HAP-1 (cell line): ENCODE results near the gene KRTAP20-2.

Experiments used
- DNase-seq, 2 experiments: peaks; one replicate each; pipeline ENCODE4 v3.0.0-alpha.2; 2016 to 2020; ENCODE audit warnings: low spot score in 2 of 2
- H3K27me3 ChIP-seq: fragments of 250-450 bp; sonication (Bioruptor Pico); 2 replicates; pipeline ENCODE4 v1.5.1; 2020; ENCODE audit warnings: low read depth, mild to moderate bottlenecking, moderate library complexity
- H3K36me3 ChIP-seq: fragments of 250-450 bp; sonication (Bioruptor Pico); replicated peaks from 2 replicates; pipeline ENCODE4 v1.5.1; 2020; ENCODE audit warnings: mild to moderate bottlenecking
- H3K4me1 ChIP-seq: fragments of 250-450 bp; sonication (Bioruptor Pico); 2 replicates; pipeline ENCODE4 v1.5.1; 2020; ENCODE audit warnings: mild to moderate bottlenecking
- H3K4me3 ChIP-seq: fragments of 250-450 bp; sonication (Bioruptor Pico); 2 replicates; pipeline ENCODE4 v1.5.1; 2020; ENCODE audit warnings: mild to moderate bottlenecking, moderate library complexity
- H3K9me3 ChIP-seq: fragments of 250-450 bp; sonication (Bioruptor Pico); 2 replicates; pipeline ENCODE4 v1.5.1; 2020; ENCODE audit warnings: mild to moderate bottlenecking, moderate library complexity
- in situ Hi-C: fragments of 300-500 bp; cut with MboI; formaldehyde crosslinking; loops from 3 replicates; pipeline ENCODE4 v1.14.3; 2020; ENCODE audit warnings: low sequenced_read_pairs, inconsistent platforms, mixed read lengths

KRTAP20-2 gene

DNA sequence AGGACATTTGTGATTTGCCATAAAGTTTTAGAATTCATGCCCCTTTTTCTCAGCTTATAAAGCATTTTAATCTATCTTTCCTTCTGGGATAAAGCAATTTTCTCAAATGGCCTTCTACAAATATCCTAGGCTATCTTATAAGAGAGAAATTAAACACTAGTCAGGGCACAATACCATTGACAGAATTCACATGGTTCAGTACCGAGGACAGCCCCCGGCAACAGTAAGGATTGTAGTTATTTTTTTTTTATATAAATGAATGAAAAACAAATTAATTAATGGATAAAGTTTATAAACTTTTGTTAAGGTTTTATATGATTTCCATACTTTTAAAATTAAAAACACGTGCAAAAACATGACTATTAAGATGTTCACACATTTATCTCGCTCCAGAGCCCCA, 6.9 kb upstream of the KRTAP20-2 start:
- H3K9me3 ChIP-seq: no peaks in the 10 kb centered on the region; the same call in 1 of the 2 replicates
- DNase-seq: no peak
- no peaks in the 10 kb centered on the region for H3K36me3 ChIP-seq
- H3K4me1 ChIP-seq: no peaks in the 10 kb centered on the region
- no peak overlapping the region for H3K4me3 ChIP-seq
- in situ Hi-C loops: no loop called here
- no peaks in the 10 kb centered on the region for H3K27me3 ChIP-seq

DNA sequence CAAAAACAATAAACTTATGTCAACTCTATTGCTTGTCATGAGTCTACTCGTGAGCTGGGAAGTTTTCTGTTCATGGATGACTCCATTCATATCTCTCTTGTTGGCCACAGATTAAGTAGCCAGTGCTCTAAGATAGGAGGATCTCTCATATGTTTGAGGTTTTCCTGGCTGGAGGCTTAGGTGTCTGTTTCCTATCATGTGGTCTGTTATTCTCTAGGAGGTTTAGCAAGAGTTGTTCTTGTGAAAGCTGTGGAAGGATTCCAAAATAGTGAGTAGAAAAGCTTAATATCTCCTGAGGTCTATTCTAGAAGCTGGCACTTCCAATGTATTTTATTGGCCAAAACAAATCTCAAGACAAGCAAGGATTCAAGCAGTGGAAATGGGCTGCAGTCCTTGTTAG, 5.8 kb upstream of the KRTAP20-2 start:
- DNase-seq: no peak
- in situ Hi-C loops: no loop called here
- no peaks in the 10 kb centered on the region; the same call in 1 of the 2 replicates for H3K9me3 ChIP-seq
- H3K36me3 ChIP-seq: no peaks in the 10 kb centered on the region
- H3K4me1 ChIP-seq: no peaks in the 10 kb centered on the region
- H3K4me3 ChIP-seq: no peak overlapping the region
- no peaks in the 10 kb centered on the region for H3K27me3 ChIP-seq

DNA sequence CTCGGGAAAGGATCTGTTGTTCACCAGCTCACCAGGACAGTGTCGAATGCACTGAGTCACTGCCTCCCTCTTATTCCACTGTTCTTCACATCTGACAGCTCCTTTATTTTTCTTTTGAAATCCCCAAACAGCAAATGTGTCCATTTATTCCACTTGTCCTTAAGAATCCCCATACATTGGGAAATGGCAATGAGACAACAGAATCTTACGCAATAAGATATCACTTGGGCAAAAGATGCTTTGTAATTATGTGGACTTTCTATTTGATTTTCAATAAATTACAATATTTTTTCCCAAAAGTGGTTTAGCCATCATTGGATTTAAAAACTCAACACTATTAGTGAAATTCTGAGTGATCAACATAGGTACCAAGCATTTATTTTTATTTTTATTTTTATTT, 3.7 kb downstream of the KRTAP20-2 start:
- H3K9me3 ChIP-seq: 0 out of 2 replicates have a peak, but pooled peaks cover 6% of the 10 kb centered on the region
- H3K4me1 ChIP-seq: no peaks in the 10 kb centered on the region
- no peaks in the 10 kb centered on the region for H3K36me3 ChIP-seq
- no peak overlapping the region for H3K4me3 ChIP-seq
- in situ Hi-C loops: no loop called here
- no peak for DNase-seq
- no peaks in the 10 kb centered on the region for H3K27me3 ChIP-seq

DNA sequence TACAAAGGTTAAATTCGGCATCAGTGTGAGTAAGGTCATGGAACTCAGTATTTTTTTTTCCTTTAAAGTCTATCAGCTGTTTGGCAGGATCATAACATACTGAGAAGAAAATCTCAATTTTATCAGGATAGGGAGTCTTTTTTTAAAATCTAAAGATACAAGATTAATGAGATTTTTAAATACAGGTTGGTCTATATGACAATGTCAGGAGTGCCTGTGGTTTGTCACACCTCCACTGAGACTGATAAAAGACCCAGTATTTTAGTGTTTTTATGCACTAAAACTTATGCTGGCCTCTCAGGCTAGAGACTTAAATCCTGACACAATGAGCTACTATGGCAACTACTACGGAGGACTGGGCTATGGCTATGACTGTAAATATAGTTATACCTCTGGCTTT, 7.6 kb downstream of the KRTAP20-2 start, which contains the start of gene KRTAP20-3:
TSS of gene KRTAP20-3 (plus strand) at position 301 of the 400 bp plus-strand sequence.
- no peaks in the 10 kb centered on the region for H3K36me3 ChIP-seq
- in situ Hi-C loops: no loop called here
- no peak within 1 kb of the TSS for H3K4me3 ChIP-seq
- no peaks in the 10 kb centered on the region for H3K27me3 ChIP-seq
- H3K9me3 ChIP-seq: 0 out of 2 replicates have a peak, but pooled peaks cover 6% of the 10 kb centered on the region
- no peaks in the 10 kb centered on the region for H3K4me1 ChIP-seq
- DNase-seq: no peak

DNA sequence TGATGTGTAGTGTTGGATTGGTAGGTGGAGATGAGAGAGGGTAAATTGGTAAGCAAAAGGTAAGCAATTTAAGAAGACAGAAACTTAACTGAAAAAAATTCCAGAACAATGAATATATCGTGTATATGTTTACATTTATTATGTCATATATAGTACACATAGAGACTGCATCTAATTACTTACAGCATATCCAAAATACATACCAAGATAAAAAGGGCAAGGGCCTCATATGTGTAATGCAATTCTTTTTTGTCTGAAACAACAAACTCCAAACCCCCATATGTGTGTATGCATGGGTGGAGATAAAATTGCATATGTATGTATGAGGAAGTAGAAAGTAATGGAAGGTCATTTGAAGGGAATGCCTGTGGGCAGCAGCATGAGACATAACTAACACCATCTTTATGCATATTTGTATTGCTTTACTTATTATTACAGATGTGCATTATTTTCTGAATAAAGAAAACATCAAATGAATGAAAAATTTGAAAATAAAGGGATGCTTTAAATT, 12.0 kb downstream of the KRTAP20-2 start:
- H3K4me1 ChIP-seq: no peaks in the 10 kb centered on the region
- no peaks in the 10 kb centered on the region for H3K36me3 ChIP-seq
- in situ Hi-C loops: no loop called here
- no peak overlapping the region for H3K4me3 ChIP-seq
- 0 out of 2 replicates have a peak, but pooled peaks cover 5% of the 10 kb centered on the region for H3K9me3 ChIP-seq
- no peaks in the 10 kb centered on the region for H3K27me3 ChIP-seq
- no peak for DNase-seq

DNA sequence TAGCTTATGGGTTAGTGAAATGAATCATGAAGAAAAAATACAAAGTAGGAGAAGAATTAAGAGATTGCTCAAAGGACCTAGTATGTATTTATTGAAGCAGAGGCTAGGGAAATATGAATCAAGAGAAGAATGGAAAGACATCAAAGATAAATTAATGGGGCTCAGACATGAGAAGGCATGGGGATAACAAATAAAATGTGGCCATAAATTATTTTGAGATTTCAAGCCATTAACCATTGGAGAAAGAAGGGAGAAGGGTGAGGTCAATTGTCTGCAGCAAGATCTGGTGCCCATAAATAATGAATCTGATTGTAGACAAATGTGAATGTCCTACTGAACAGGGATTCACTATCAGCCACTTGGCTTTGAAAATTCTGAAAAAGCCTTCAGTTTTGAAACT, 17.9 kb downstream of the KRTAP20-2 start:
- no peaks in the 10 kb centered on the region for H3K36me3 ChIP-seq
- H3K4me3 ChIP-seq: no peak overlapping the region
- in situ Hi-C loops: no loop called here
- H3K4me1 ChIP-seq: no peaks in the 10 kb centered on the region
- no peak for DNase-seq
- no peaks in the 10 kb centered on the region for H3K27me3 ChIP-seq
- peaks cover 9% of the 10 kb centered on the region; the same call in 1 of the 2 replicates for H3K9me3 ChIP-seq

DNA sequence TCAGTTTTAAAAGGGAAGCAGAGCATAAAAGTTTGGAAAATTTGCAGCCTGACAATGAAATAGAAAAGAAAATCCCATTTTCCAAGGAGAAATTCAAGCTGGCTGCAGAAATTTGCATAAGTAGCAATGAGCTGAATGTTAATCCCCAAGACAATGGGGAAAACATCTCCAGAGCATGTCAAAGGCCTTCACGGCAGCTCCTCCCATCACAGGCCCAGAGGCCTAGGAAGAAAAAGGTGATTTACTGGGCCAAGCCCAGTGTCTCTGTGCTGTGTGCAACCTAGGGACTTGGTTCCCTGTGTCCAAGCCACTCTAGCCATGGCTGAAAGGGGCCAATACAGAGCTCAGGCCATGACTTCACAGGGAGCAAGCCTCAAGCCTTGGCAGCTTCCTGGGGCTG, 33.8 kb downstream of the KRTAP20-2 start:
- in situ Hi-C loops: no loop called here
- Histone ChIP-seq H3K27me3 (no peaks in the 10 kb centered on the region), H3K4me1 (no peaks in the 10 kb centered on the region), H3K36me3 (no peaks in the 10 kb centered on the region), H3K4me3 (no peak overlapping the region), H3K9me3 (peaks cover 5% of the 10 kb centered on the region)
- DNase-seq: no peak

DNA sequence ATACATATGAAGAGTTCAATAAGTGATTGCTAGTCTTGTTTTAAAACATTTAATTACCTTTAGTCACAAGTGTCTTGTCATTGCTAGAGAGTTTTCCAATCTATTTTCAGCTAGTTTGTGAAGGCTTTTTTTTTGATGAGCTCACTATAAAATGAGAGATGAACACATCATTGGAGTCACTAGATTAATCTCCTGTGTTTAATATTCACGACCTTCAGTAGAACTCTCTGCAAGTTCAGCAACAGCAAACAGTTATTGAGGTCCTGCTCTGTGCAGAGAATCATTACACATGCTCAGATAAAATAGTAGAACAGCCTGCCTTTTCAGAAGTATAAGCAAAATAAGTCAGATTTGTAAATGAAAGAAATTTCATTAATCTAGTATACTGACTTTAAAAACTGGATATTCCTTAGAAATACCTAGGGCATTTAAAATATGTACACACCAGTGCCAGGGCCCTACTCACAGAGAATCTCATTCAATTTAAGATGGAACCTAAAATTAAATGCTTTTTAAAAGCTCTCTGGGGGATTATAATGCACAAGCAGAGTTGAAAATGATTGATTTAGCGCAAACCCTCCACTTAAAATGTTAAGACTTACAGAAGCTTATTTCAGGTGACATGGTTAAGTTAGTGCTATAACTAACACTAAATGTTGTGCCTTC, 38.1 kb downstream of the KRTAP20-2 start:
- Histone ChIP-seq H3K36me3 (no peaks in the 10 kb centered on the region), H3K9me3 (peaks cover 5% of the 10 kb centered on the region), H3K27me3 (no peaks in the 10 kb centered on the region), H3K4me3 (no peak overlapping the region), H3K4me1 (no peaks in the 10 kb centered on the region)
- in situ Hi-C loops: no loop called here
- DNase-seq: no peak

DNA sequence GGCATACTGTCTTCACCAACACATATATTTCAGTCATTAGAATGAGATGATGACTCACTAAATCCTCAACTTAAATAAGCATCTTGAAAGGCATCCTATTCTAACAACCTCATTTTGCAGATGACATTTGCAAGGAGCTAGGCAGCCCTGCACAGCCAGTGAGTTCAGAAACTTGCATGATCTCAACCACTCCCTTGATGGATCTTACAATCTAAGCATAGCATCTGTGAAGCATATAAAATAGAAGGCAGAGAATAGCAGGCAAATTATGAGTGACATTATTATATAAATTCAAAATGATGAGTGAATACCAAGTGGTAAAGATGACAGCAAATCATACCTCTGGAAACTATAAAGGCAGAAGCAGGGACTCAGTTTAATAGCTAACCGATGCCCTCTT, 39.3 kb downstream of the KRTAP20-2 start:
- in situ Hi-C loops: no loop called here
- Histone ChIP-seq H3K4me3 (no peak overlapping the region), H3K36me3 (no peaks in the 10 kb centered on the region), H3K27me3 (no peaks in the 10 kb centered on the region), H3K4me1 (no peaks in the 10 kb centered on the region), H3K9me3 (peaks cover 5% of the 10 kb centered on the region)
- DNase-seq: no peak

DNA sequence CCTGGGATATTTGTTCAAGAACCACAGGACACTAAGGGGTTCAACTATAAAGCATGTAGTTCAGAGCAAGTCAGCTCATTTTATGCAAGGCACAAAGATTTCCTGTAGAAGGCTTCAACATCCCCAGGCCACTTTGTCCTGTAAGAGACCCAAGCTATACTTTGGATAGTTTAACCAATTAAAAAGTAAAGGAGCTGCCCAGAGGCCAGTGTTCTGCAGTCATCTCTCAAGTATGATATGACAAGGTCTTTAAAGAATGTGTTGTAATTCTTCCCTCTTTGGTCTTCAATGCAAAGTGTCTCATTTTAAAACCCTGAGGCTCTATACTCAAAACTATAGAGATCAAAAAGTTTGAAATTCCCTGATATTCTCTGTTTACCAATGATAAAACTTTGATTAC, 41.7 kb downstream of the KRTAP20-2 start:
- H3K4me1 ChIP-seq: no peaks in the 10 kb centered on the region
- in situ Hi-C loops: no loop called here
- DNase-seq: no peak
- no peaks in the 10 kb centered on the region for H3K27me3 ChIP-seq
- H3K4me3 ChIP-seq: no peak overlapping the region
- H3K36me3 ChIP-seq: no peaks in the 10 kb centered on the region
- peaks cover under 1% of the 10 kb centered on the region for H3K9me3 ChIP-seq

DNA sequence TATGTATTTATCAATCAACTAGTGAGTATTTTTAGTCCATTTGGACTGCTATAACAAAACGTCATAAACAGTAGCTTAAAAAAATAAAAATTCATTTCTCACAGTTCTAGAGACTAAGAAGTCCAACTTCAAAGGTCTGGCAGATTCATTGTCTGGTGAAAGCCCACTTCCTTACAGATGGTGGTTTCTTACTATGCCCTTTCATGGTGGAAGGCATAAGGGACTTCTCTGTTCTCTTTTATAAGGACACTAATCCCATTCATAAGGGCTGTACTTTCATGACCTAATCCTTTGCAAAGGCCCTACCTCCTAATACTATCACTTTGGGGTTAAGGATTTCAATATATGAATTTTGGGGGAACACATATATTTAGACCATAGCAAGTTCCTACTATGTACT, 45.6 kb downstream of the KRTAP20-2 start:
- H3K27me3 ChIP-seq: no peaks in the 10 kb centered on the region
- in situ Hi-C loops: no loop called here
- peaks cover under 1% of the 10 kb centered on the region for H3K9me3 ChIP-seq
- no peak overlapping the region for H3K4me3 ChIP-seq
- DNase-seq: no peak
- H3K36me3 ChIP-seq: no peaks in the 10 kb centered on the region
- H3K4me1 ChIP-seq: no peaks in the 10 kb centered on the region

DNA sequence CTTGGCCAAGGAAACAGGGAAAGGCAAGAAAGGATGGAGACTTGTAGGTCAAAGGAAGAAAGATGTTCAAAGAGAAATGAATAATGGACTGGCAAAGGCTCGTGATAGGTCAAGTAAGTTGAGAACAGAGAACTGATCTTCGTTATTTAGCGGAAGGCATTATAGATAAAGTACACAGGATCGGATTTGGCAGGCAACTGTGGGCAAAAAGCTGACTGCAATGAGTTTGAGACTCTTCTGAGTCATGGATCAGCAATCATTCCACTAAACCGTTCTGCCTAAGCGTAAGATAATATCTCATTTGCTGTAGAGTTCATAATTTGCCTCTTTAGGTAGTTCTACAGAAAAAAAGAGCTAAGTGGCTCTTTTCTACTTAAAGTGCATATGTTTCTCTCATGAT, 49.5 kb downstream of the KRTAP20-2 start:
- H3K4me1 ChIP-seq: no peaks in the 10 kb centered on the region
- no peak for DNase-seq
- in situ Hi-C loops: no loop called here
- no peak overlapping the region for H3K4me3 ChIP-seq
- H3K27me3 ChIP-seq: no peaks in the 10 kb centered on the region
- no peaks in the 10 kb centered on the region for H3K36me3 ChIP-seq
- peaks cover 3% of the 10 kb centered on the region; the same call in 1 of the 2 replicates for H3K9me3 ChIP-seq
